GM18519 (cell line): ENCODE results near the gene KCTD14.
"Not testable (repeated sequence)": the region's sequence is repeated elsewhere in the genome, so short reads cannot be mapped to it uniquely, and the experiment has no call there.

Experiments used
- ATAC-seq: cut with Tn5 transposase; IDR thresholded peaks from one replicate; pipeline ENCODE4 v1.9.1; 2021; ENCODE audit warnings: mild to moderate bottlenecking, moderate library complexity; ENCODE audit not compliant: unreplicated experiment, low FRiP score

KCTD14 gene

GRCh38 chr11:78028423-78028822 lies 5.3 kb upstream of the KCTD14 start:
- ATAC-seq, result not testable (repeated sequence)

GRCh38 chr11:78027759-78028158 lies 4.7 kb upstream of the KCTD14 start:
- no peak for ATAC-seq

- ATAC-seq, result no peak
Measured at GRCh38 chr11:78025378-78025777, 2.3 kb upstream of the KCTD14 start.

- ATAC-seq, result no peak
Measured at GRCh38 chr11:78023426-78023825, 350 bp upstream of the KCTD14 start.

GRCh38 chr11:78021611-78022010 lies 1.5 kb downstream of the KCTD14 start:
- no peak for ATAC-seq

- ATAC-seq, result no peak
Measured at GRCh38 chr11:78020246-78020645, 2.8 kb downstream of the KCTD14 start.

GRCh38 chr11:78019808-78020207 lies 3.3 kb downstream of the KCTD14 start:
- no peak for ATAC-seq

- no peak for ATAC-seq
Measured at GRCh38 chr11:78015878-78016277, 7.2 kb downstream of the KCTD14 start.

- ATAC-seq, result not testable (repeated sequence)
Measured at GRCh38 chr11:78014937-78015520, 8.0 kb downstream of the KCTD14 start.

- no peak for ATAC-seq
Measured at GRCh38 chr11:78011301-78011700, 11.8 kb downstream of the KCTD14 start.

GRCh38 chr11:78010755-78011154 lies 12.3 kb downstream of the KCTD14 start:
- ATAC-seq, result no peak

- no peak for ATAC-seq
Measured at GRCh38 chr11:78010304-78010703, 12.8 kb downstream of the KCTD14 start.

- no peak for ATAC-seq
Measured at GRCh38 chr11:78009062-78009461, 14.0 kb downstream of the KCTD14 start.

GRCh38 chr11:78000193-78000592 lies 22.9 kb downstream of the KCTD14 start:
- no peak for ATAC-seq

- no peak for ATAC-seq
Measured at GRCh38 chr11:77999446-78000030, 23.5 kb downstream of the KCTD14 start.

- ATAC-seq, result peak; percentile 95
Measured at GRCh38 chr11:77994434-77995362, 28.4 kb downstream of the KCTD14 start, which contains the start of gene INTS4. INTS4 (minus strand) TSS chr11:77994668; CDS start chr11:77994643, 25 bp downstream.

- ATAC-seq, result no peak
Measured at GRCh38 chr11:77993902-77994301, 29.2 kb downstream of the KCTD14 start.

GRCh38 chr11:77990981-77991380 lies 32.1 kb downstream of the KCTD14 start:
- no peak for ATAC-seq

GRCh38 chr11:77986456-77986855 lies 36.6 kb downstream of the KCTD14 start:
- ATAC-seq, result not testable (repeated sequence)

GRCh38 chr11:77981346-77981947 lies 41.6 kb downstream of the KCTD14 start:
- no peak for ATAC-seq

GRCh38 chr11:77968337-77968736 lies 54.7 kb downstream of the KCTD14 start:
- ATAC-seq, result no peak
